ENCODE results near the gene NFS1.

- TF ChIP-seq POLR2AphosphoS5 (IDR thresholded peaks at IDR 0.05; ENCODE audit: low read depth, low read length) (no peak), POLR2A (IDR thresholded peaks at IDR 0.05; ENCODE audit: low read depth, low read length) (no peak)
Measured at GRCh38 chr20:35690265-35690664, 8.9 kb downstream of the NFS1 start.

Measured in GM12892 (cell line).